Osteoblast (primary cell): ENCODE data around the gene TCEA2. TPM values are rescaled to one million over a fixed set of nuclear protein-coding genes. Genes with fewer than 3 reads are reported as not detected.

Experiments
- DNase-seq: peaks from one replicate; pipeline ENCODE4 v3.0.0; 2011; ENCODE audit warnings: low spot score, mixed read lengths; ENCODE audit not compliant: insufficient read length; ENCODE audit errors: missing footprints
- H2AFZ ChIP-seq: 2 replicates; pipeline ENCODE4 v1.6.0; 2011; ENCODE audit warnings: mild to moderate bottlenecking, low read length
- H3K27ac ChIP-seq: 2 replicates; pipeline ENCODE4 v1.5.1; 2011; ENCODE audit warnings: mild to moderate bottlenecking, low read depth, low read length, moderate library complexity
- H3K27me3 ChIP-seq: 2 replicates; pipeline ENCODE4 v1.6.0; 2012; ENCODE audit warnings: mild to moderate bottlenecking, control low read depth, inconsistent platforms, low read length, moderate library complexity; ENCODE audit not compliant: insufficient read depth
- H3K36me3 ChIP-seq: 2 replicates; pipeline ENCODE4 v1.5.1; 2011; ENCODE audit warnings: mild to moderate bottlenecking, low read length, control low read depth, moderate library complexity; ENCODE audit not compliant: insufficient read depth
- H3K4me1 ChIP-seq: 2 replicates; pipeline ENCODE4 v1.5.1; 2011; ENCODE audit warnings: mild to moderate bottlenecking, low read length, control low read depth, moderate library complexity; ENCODE audit not compliant: insufficient read depth
- H3K4me2 ChIP-seq: 2 replicates; pipeline ENCODE4 v1.6.0; 2011; ENCODE audit warnings: mild to moderate bottlenecking, low read length; ENCODE audit not compliant: insufficient read depth
- H3K4me3 ChIP-seq: fragments of 200-600 bp; sonication (generic); 3 replicates; pipeline ENCODE4 v1.5.1; 2012; ENCODE audit warnings: mild to moderate bottlenecking, low read length, inconsistent platforms; ENCODE audit not compliant: insufficient read depth
- H3K79me2 ChIP-seq: 2 replicates; pipeline ENCODE4 v1.6.0; 2012; ENCODE audit warnings: mild to moderate bottlenecking, low read length, control low read depth, inconsistent platforms; ENCODE audit not compliant: insufficient read depth
- H3K9me3 ChIP-seq: 2 replicates; pipeline ENCODE4 v1.5.1; 2011; ENCODE audit warnings: low read depth, low read length, control low read depth
- H4K20me1 ChIP-seq: 2 replicates; pipeline ENCODE4 v1.6.0; 2012; ENCODE audit warnings: mild to moderate bottlenecking, low read length, control low read depth; ENCODE audit not compliant: insufficient read depth
- total RNA-seq: library from RNA; depleted of rRNA; stranded (reverse); fragments of >200 nt; gene quantifications from 2 replicates; pipeline ENCODE4 v1.2.3, GENCODE V29; 2012
- TF ChIP-seq, protein P1 (sequence below): IDR thresholded peaks from 2 replicates; pipeline ENCODE4 v1.5.1; 2011; ENCODE audit warnings: mild to moderate bottlenecking, low read depth, low read length, moderate library complexity; ENCODE audit errors: extremely low read depth

Gene TCEA2
- total RNA-seq, 1 donor: 31.5 TPM

DNA sequence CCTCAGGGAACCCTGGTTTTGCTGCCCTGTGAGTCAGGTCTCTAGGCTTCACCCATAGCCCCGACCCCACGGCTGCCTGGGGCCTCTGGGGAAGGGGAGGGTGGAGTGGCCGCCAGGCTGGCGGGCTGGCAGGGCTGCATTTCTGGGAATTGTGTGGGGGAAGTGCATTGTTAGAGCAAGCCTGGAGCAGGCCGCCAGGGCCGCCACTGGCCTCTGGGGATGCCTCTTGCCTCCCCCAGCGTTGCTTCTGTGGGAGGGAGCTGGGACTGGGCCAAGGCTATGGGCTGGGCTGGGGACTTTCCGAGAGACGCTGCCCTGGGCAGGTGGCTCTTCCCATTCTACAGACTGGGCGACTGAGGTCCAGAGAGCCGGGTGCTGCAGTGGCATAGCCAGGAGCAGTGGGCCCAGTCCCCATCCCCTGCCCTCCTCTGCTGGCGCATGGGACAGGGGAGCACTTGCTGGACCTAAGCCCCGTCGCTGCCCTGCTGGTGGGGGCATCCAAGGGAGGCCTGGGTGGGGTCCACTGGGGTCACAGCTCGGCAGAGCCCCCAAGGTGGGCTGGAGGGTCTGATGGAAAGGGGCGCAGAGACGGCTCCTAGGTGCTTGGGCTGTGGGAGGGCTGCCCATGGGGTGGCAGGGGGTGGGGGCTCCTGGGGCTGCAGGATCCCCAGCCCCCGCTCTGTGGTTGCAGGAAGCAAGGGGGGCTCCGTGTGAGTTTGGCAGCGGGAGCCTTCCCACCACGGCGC, 6.9 kb upstream of the TCEA2 start:
- Histone ChIP-seq H3K79me2 (no peaks in the 10 kb centered on the region), H3K4me1 (peaks cover 27% of the 10 kb centered on the region), H2AFZ (no peak overlapping the region), H3K9me3 (no peaks in the 10 kb centered on the region), H4K20me1 (peaks cover 3% of the 10 kb centered on the region), H3K4me2 (no peak overlapping the region), H3K4me3 (no peak overlapping the region), H3K27ac (no peak overlapping the region), H3K36me3 (no peaks in the 10 kb centered on the region), H3K27me3 (no peaks in the 10 kb centered on the region)
- TF ChIP-seq, protein P1, sequence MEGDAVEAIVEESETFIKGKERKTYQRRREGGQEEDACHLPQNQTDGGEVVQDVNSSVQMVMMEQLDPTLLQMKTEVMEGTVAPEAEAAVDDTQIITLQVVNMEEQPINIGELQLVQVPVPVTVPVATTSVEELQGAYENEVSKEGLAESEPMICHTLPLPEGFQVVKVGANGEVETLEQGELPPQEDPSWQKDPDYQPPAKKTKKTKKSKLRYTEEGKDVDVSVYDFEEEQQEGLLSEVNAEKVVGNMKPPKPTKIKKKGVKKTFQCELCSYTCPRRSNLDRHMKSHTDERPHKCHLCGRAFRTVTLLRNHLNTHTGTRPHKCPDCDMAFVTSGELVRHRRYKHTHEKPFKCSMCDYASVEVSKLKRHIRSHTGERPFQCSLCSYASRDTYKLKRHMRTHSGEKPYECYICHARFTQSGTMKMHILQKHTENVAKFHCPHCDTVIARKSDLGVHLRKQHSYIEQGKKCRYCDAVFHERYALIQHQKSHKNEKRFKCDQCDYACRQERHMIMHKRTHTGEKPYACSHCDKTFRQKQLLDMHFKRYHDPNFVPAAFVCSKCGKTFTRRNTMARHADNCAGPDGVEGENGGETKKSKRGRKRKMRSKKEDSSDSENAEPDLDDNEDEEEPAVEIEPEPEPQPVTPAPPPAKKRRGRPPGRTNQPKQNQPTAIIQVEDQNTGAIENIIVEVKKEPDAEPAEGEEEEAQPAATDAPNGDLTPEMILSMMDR: no peak
- DNase-seq: no peak

DNA sequence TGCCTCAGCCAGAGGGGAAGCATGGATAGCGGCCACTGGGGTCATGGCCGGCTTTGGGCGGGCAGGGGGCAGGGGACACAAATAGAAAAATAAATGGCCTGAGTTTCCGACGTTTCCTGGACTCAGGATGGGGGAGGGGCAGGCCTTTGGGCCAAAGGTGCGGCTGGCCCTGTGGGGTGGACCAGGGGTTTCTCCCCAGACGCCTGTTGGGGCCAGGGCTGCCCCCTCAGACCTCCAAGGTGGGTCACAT, 6.4 kb upstream of the TCEA2 start:
- Histone ChIP-seq H2AFZ (no peak overlapping the region), H3K9me3 (no peaks in the 10 kb centered on the region), H3K27ac (no peak overlapping the region), H3K4me3 (no peak overlapping the region), H3K36me3 (no peaks in the 10 kb centered on the region), H3K79me2 (no peaks in the 10 kb centered on the region), H4K20me1 (peaks cover 3% of the 10 kb centered on the region), H3K27me3 (no peaks in the 10 kb centered on the region), H3K4me1 (peaks cover 27% of the 10 kb centered on the region), H3K4me2 (no peak overlapping the region)
- TF ChIP-seq, protein P1: no peak
- no peak for DNase-seq

DNA sequence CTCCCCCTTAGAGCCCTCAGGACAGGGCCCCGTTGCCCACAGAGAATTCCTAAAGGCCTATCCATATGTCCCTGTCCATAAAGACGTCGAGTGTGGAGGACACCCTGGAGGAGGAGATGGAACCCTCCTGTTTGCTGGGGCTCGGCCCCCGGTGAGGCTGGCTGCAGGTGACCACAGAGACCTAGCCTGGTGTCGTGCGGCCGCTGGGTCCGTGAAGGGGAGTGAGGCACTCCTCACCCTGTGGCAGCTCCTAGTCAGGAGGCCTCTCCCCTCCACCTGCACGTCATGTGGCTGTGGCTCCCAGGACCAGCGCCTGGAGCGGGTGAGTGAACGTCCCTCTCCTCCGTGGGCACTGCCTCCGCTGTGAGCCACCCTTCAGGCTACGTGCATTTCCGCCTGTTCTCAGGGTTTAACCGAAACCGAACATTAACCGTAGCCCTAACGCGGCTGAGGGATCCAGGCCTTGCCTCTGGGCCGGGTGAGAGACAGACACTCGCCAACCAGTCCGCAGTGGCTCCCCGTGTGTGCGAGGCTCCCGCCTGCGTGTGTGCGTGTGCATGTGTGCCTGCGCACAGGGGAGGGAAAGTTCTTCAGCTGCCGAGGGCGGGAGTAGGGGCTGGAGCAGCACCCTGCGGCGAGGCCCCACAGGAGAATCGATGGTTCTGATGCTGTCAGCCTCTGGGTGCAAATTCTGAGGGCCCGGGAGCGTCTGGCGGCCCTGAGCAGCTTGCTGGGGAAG, 5.9 kb upstream of the TCEA2 start:
- Histone ChIP-seq H3K4me3 (no peak overlapping the region), H3K9me3 (no peaks in the 10 kb centered on the region), H3K79me2 (no peaks in the 10 kb centered on the region), H3K27ac (no peak overlapping the region), H2AFZ (no peak overlapping the region), H3K27me3 (no peaks in the 10 kb centered on the region), H3K36me3 (no peaks in the 10 kb centered on the region), H4K20me1 (peaks cover 3% of the 10 kb centered on the region), H3K4me1 (peaks cover 27% of the 10 kb centered on the region), H3K4me2 (no peak overlapping the region)
- TF ChIP-seq, protein P1: no peak
- no peak for DNase-seq
